Cardiac fibroblast (primary cell): ENCODE results near the gene SEMA4G.
"Not testable (repeated sequence)": the region's sequence is repeated elsewhere in the genome, so short reads cannot be mapped to it uniquely, and the experiment has no call there.

Source experiments
- DNase-seq, 2 donors: peaks; one replicate each; pipeline versions ENCODE4 v3.0.0 to v3.0.0-alpha.2; 2010; ENCODE audit warnings: low read depth in 2 of 2
- H3K4me3 ChIP-seq, 2 donors: replicated peaks in 1 of 2; 1 replicate in 1 of 2; 2 replicates in 1 of 2; pipeline ENCODE4 v1.5.1; 2011; ENCODE audit warnings: low read depth in 2 of 2, low read length in 2 of 2, mild to moderate bottlenecking in 2 of 2, moderate library complexity in 1 of 2
- CTCF ChIP-seq: IDR thresholded peaks from one replicate; pipeline ENCODE4 v1.5.1; 2011; ENCODE audit warnings: low read depth, mild to moderate bottlenecking, low read length, inconsistent platforms

SEMA4G gene

GRCh38 chr10:100970076-100970913 lies 991 bp downstream of the SEMA4G start:
- peak overlapping the region; percentile 58 to 62 for H3K4me3 ChIP-seq
- no peak for TF ChIP-seq CTCF
- no peak for DNase-seq

DNA sequence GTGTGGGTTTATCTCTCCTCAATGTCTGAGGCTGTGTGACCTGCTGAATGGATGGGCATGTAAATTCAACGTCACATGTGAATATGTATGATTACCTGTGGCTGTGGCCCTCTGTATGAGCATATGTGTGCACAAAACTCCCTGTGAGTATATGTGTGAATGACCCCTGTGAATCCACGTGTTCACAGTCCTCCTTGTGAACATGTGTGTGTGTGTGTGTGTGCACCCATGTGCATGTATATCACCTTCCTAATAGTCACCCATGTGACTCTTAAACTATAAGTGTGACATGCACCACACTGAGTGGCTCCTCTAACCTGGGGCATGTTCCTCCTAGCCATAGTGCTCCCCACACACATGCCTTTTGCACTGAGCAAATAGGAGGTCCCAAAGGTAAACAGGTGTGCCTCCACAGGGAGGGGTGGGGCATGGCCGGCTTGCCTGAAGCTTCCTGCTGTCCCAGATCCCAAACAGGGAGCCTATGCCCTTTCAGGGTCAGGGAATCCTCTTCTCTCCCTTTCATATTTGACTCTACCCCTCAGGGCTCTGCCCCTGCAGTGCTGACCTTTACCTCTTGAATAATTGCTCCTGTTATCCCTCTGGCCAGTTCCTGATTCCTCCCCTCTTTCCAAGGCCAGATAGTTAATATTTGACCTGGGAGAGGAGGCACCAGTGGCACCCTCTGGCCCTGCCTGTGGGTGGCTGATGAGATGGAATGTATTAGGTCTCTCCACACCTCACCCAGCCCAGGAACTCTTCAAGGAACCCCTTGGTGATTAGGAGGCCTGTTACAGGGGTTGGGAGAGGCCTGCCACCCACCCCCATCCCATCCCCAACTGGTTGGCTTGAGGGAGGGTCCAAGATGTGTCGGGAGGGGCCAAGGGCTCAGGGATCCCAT lies 1.9 kb downstream of the SEMA4G start:
- TF ChIP-seq CTCF = no peak
- H3K4me3 ChIP-seq = no peak overlapping the region
- DNase-seq = no peak

- no peak for TF ChIP-seq CTCF
- no peak for DNase-seq
- H3K4me3 ChIP-seq = no peak overlapping the region
Measured at GRCh38 chr10:100972115-100972903, 3.0 kb downstream of the SEMA4G start.

DNA sequence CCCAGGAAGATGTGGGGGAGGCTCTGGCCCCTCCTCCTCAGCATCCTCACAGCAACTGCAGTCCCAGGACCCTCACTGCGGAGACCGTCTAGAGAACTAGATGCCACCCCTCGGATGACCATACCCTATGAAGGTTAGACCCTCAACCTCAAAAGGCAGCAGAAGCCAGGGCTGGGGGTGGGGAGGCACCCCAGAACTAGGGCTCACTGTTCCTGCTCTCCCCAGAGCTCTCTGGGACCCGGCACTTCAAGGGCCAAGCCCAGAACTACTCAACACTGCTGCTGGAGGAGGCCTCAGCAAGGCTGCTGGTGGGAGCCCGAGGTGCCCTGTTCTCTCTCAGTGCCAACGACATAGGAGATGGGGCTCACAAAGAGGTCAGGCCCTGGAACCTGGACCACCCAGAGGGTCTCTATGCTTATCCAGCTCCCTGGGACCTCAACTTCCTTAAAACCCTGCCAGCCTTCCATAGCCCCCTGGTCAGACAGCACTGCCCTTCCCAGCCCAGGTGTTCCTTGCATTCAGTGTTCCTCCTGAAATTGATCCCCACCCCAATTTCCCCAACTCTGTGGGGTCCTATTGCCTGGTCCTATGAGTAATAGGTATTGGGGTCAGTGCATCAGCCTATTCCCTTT lies 3.7 kb downstream of the SEMA4G start:
- DNase-seq = no peak
- no peak overlapping the region for H3K4me3 ChIP-seq
- no peak for TF ChIP-seq CTCF

DNA sequence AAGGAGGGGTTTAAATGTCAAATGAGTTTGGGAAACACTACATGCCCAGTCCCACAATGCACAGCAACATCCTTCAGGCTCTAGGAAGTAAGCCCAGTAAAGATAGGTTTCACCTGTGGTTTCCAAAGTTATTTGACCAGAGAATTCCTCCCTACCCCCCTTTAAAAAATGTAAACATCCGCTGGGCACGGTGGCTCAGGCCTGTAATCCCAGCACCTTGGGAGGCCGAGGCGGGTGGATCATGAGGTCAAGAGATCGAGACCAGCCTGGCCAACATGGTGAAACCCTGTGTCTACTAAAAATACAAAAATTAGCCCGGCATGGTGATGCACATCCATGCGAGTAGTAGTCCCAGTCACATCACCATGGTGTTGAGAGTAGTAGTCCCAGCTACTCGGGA lies 6.1 kb downstream of the SEMA4G start:
- not testable (repeated sequence) for DNase-seq, H3K4me3 ChIP-seq

DNA sequence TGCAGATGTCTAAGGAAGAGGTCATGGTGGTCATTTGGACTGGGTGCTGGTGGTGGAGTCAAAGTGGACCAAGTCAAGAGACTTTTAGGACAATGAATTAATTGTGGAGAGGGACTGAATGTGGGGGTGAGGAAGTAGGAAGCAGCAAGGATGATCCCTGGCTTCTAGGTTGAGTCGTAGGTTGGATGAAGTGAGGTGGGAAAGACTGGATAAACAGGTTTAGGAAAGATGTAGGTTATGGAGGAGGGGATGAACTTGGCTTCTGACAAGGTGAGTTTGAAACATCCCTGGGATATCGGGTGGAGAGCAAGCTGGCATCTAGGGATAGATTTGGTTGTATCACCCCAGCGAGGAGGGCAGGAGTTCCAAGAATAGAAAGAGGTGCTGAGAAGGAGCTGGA lies 7.6 kb downstream of the SEMA4G start:
- TF ChIP-seq CTCF = no peak
- H3K4me3 ChIP-seq = no peak overlapping the region
- no peak for DNase-seq
